Vagina (tissue), 2 donors: ENCODE data around the gene TUBE1. TPM values are rescaled to one million over a fixed set of nuclear protein-coding genes. Genes with fewer than 3 reads are reported as not detected.

ENCODE experiments used
- DNase-seq, 2 donors: peaks; one replicate each; pipeline ENCODE4 v3.0.0-alpha.2; 2017; ENCODE audit errors: extremely low spot score in 2 of 2
- H3K27ac ChIP-seq: fragments of 200-600 bp; sonication (generic); one replicate; pipeline ENCODE4 v1.5.1; 2019
- H3K27me3 ChIP-seq: fragments of 200-600 bp; sonication (generic); one replicate; pipeline ENCODE4 v1.5.1; 2019
- H3K36me3 ChIP-seq, 2 donors: fragments of 200-600 bp; sonication (generic); one replicate each; pipeline ENCODE4 v1.5.1; 2017 to 2019
- H3K4me1 ChIP-seq: fragments of 200-600 bp; sonication (generic); one replicate; pipeline ENCODE4 v1.5.1; 2019
- H3K4me3 ChIP-seq, 2 donors: fragments of 200-600 bp; sonication (generic); 1 replicate in 1 of 2; 2 replicates in 1 of 2; pipeline ENCODE4 v1.5.1; 2016 to 2019
- H3K9me3 ChIP-seq: fragments of 200-600 bp; sonication (generic); one replicate; pipeline ENCODE4 v1.5.1; 2019
- POLR2A ChIP-seq, 2 donors: fragments of 450-650 bp; IDR thresholded peaks; one replicate each; pipeline ENCODE4 v1.6.1; 2017; ENCODE audit warnings: antibody characterized with exemption in 2 of 2, mild to moderate bottlenecking in 2 of 2, moderate library complexity in 2 of 2
- POLR2AphosphoS5 ChIP-seq, 2 donors: sonication (generic); formaldehyde crosslinking; IDR thresholded peaks; one replicate each; pipeline ENCODE4 v1.9.0; 2017; ENCODE audit warnings: antibody characterized with exemption in 2 of 2, mild to moderate bottlenecking in 2 of 2, low read depth in 1 of 2; ENCODE audit not compliant: insufficient read depth in 1 of 2
- intact Hi-C: fragments of 100-400 bp; cut with DNase I; formaldehyde crosslinking; loops from one replicate; pipeline ENCODE4 v1.15.1; 2023
- total RNA-seq: library from RNA; depleted of rRNA; stranded (reverse); fragments of >200 nt; gene quantifications from one replicate; pipeline ENCODE4 v1.2.3, GENCODE V29; 2016
- TF ChIP-seq, protein P1 (sequence below), 3 experiments: fragments of 450-650 bp in 2 of 3; fragments of 200-600 bp in 1 of 3; sonication (generic) in 1 of 3; IDR thresholded peaks; one replicate each; pipeline ENCODE4 v1.5.1; 2017 to 2019; ENCODE audit warnings: antibody characterized with exemption in 3 of 3, mild to moderate bottlenecking in 2 of 3, moderate library complexity in 2 of 3

Gene TUBE1
- total RNA-seq, 1 donor from 2014 or later, result 38.8 TPM

DNA sequence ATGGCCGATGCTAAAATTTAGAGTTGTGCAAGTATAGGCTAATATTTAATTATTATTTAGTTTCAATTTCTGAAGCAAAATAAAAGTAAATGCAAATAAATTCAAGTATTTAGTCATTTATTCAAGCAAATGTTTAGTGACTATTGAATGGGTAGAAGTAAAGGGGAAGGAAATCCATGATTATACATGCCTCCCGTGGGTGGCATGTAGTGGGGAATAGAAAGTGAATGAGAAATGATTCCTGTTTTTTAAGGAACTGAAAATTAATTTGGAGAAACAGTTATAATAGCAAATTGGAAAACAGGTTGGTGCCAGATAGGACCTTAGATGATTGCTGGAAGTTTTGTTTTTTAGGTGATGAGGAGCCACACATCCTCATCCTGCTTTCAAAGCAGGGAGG, 35.5 kb upstream of the TUBE1 start:
- H3K4me1 ChIP-seq, result no peaks in the 10 kb centered on the region
- no peak overlapping the region for H3K4me3 ChIP-seq
- no peaks in the 10 kb centered on the region for H3K9me3 ChIP-seq
- DNase-seq, result no peak
- intact Hi-C loops, result no loop called here
- TF ChIP-seq, protein P1, sequence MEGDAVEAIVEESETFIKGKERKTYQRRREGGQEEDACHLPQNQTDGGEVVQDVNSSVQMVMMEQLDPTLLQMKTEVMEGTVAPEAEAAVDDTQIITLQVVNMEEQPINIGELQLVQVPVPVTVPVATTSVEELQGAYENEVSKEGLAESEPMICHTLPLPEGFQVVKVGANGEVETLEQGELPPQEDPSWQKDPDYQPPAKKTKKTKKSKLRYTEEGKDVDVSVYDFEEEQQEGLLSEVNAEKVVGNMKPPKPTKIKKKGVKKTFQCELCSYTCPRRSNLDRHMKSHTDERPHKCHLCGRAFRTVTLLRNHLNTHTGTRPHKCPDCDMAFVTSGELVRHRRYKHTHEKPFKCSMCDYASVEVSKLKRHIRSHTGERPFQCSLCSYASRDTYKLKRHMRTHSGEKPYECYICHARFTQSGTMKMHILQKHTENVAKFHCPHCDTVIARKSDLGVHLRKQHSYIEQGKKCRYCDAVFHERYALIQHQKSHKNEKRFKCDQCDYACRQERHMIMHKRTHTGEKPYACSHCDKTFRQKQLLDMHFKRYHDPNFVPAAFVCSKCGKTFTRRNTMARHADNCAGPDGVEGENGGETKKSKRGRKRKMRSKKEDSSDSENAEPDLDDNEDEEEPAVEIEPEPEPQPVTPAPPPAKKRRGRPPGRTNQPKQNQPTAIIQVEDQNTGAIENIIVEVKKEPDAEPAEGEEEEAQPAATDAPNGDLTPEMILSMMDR (IDR thresholded peaks at IDR 0.05), result no peak
- TF ChIP-seq POLR2AphosphoS5 (IDR thresholded peaks at IDR 0.05; ENCODE audit: insufficient read depth in 1 of 2, low read depth in 1 of 2) (no peak), POLR2A (IDR thresholded peaks at IDR 0.05) (no peak)
- H3K36me3 ChIP-seq, result peaks cover 0 to 32% of the 10 kb centered on the region in 2 donors
- H3K27ac ChIP-seq, result no peak overlapping the region
- H3K27me3 ChIP-seq, result no peaks in the 10 kb centered on the region

DNA sequence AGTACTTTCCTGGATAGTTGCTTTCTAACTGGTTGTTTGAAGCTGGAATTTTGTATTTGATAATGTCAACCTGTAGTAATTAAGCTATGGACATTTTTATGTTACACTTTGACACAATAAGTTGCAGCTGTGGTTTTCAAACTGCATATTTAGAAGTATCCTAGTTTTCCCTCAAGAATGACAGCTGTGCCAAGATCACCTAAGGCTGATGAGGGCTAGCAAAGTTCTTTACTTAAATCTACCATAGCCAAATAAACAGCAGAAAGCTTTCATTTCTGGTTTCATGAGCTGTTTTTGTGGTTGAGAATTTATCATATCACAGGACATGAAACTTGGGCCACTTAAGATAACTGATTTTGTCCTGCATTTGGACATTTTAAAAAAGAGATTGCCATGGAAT, 30.8 kb upstream of the TUBE1 start:
- Histone ChIP-seq H3K27ac (no peak overlapping the region), H3K4me1 (no peaks in the 10 kb centered on the region), H3K4me3 (no peak overlapping the region), H3K36me3 (peaks cover 0 to 37% of the 10 kb centered on the region in 2 donors), H3K27me3 (no peaks in the 10 kb centered on the region), H3K9me3 (no peaks in the 10 kb centered on the region)
- DNase-seq, result no peak
- intact Hi-C loops, result no loop called here
- TF ChIP-seq POLR2AphosphoS5 (IDR thresholded peaks at IDR 0.05; ENCODE audit: insufficient read depth in 1 of 2, low read depth in 1 of 2) (no peak), POLR2A (IDR thresholded peaks at IDR 0.05) (no peak)
- TF ChIP-seq, protein P1 (IDR thresholded peaks at IDR 0.05), result no peak

DNA sequence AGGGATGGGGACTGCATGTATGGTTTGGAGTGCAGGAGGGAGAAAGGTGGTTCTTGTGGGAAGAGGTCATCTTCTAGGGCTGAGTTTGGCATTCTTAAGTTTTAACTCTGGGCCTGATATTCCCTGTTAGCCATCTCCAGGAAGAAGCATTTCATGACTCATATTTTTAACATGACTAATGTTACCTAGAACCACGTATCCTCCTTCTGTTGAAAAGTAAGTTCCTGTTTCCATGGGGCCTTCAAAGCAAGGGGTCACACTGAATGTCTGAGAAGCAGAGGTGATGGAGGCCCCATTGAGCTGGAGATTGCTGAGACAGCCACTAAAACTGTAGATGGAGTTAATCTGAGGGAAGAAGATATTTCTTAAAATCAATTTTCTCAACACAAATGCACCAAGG, 30.3 kb upstream of the TUBE1 start:
- H3K4me3 ChIP-seq, result no peak overlapping the region
- H3K27me3 ChIP-seq, result no peaks in the 10 kb centered on the region
- no peak for DNase-seq
- intact Hi-C loops, result no loop called here
- TF ChIP-seq, protein P1 (IDR thresholded peaks at IDR 0.05), result no peak
- TF ChIP-seq POLR2AphosphoS5 (IDR thresholded peaks at IDR 0.05; ENCODE audit: insufficient read depth in 1 of 2, low read depth in 1 of 2) (no peak), POLR2A (IDR thresholded peaks at IDR 0.05) (no peak)
- no peaks in the 10 kb centered on the region for H3K9me3 ChIP-seq
- H3K36me3 ChIP-seq, result peaks cover 0 to 37% of the 10 kb centered on the region in 2 donors
- no peaks in the 10 kb centered on the region for H3K4me1 ChIP-seq
- H3K27ac ChIP-seq, result no peak overlapping the region

DNA sequence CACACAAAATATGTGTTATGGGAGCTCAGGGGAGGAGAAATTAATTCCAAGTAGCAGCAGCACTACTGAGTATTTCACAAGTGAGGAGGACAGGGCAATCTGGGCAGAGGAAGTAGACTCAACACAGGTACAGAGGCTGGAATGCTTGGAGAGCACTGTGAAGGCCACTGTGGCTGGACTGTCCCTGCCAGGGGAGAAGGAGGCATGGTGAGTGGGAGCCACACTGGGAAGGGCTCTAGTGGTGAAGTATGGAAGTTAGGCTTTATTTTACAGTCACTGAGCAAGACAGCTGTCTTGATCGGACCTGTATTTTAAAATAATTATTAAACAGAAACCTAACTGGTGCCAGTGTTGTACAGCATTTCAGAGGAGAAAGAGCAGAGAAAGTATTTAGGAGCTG, 28.9 kb upstream of the TUBE1 start:
- Histone ChIP-seq H3K4me3 (no peak overlapping the region), H3K27ac (no peak overlapping the region), H3K9me3 (no peaks in the 10 kb centered on the region), H3K36me3 (peaks cover 0 to 41% of the 10 kb centered on the region in 2 donors), H3K4me1 (no peaks in the 10 kb centered on the region), H3K27me3 (no peaks in the 10 kb centered on the region)
- DNase-seq, result no peak
- intact Hi-C loops, result no loop called here
- no peak for TF ChIP-seq POLR2AphosphoS5 (IDR thresholded peaks at IDR 0.05; ENCODE audit: insufficient read depth in 1 of 2, low read depth in 1 of 2)
- no peak for TF ChIP-seq POLR2A (IDR thresholded peaks at IDR 0.05)
- TF ChIP-seq, protein P1 (IDR thresholded peaks at IDR 0.05), result no peak

DNA sequence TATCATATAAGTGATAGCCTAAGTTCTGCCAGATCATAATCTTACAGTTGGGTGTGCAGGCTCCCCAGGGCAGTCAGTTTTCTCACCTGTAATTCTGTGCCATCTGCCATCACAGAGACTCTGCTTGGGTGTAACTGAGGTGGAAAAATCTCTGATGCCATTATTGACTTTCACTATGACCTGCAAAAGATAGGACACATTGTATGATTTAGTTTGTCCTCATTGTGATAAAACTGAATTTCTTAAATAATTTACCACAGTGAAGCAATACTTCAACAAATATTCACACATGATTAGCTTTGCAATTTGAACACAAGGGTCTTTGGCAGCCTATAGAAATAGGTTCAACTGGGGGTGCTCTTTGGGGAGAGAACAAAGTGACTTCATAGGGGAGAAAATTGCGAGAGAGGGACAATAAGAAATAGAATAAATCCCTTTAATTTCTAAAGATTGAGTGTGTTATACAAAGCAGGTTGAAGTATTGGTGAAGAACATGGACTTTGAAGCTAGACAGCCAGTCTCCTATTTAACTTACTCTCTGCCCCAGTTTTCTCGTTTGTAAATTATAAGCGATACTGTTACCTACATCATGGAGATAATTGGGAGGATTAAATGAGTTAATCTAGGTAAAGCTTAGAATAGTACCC, 27.4 kb upstream of the TUBE1 start:
- no peaks in the 10 kb centered on the region for H3K9me3 ChIP-seq
- TF ChIP-seq, protein P1 (IDR thresholded peaks at IDR 0.05), result no peak
- no peak for TF ChIP-seq POLR2A (IDR thresholded peaks at IDR 0.05)
- no peak for TF ChIP-seq POLR2AphosphoS5 (IDR thresholded peaks at IDR 0.05; ENCODE audit: insufficient read depth in 1 of 2, low read depth in 1 of 2)
- no peak overlapping the region for H3K4me3 ChIP-seq
- no peak overlapping the region for H3K27ac ChIP-seq
- DNase-seq, result no peak
- peaks cover 0 to 41% of the 10 kb centered on the region in 2 donors for H3K36me3 ChIP-seq
- intact Hi-C loops, result no loop called here
- no peaks in the 10 kb centered on the region for H3K27me3 ChIP-seq
- no peaks in the 10 kb centered on the region for H3K4me1 ChIP-seq
